Ovary (tissue), 9 donors: ENCODE measurements around the gene TOX3. TPM values are rescaled to one million over a fixed set of nuclear protein-coding genes. Genes with fewer than 3 reads are reported as not detected.

Experiments
- DNase-seq, 5 donors: peaks; one replicate each; pipeline ENCODE4 v3.0.0-alpha.2; 2019 to 2020
- H3K27ac ChIP-seq, 2 donors: fragments of 200-600 bp; one replicate each; pipeline versions ENCODE4 v1.5.1 to v1.8.0; 2019 to 2022
- H3K27me3 ChIP-seq: fragments of 200-600 bp; one replicate; pipeline ENCODE4 v1.8.0; 2022
- H3K36me3 ChIP-seq: fragments of 200-600 bp; sonication (generic); one replicate; pipeline ENCODE4 v1.5.1; 2019
- H3K4me1 ChIP-seq: one replicate; pipeline ENCODE4 v1.8.1; 2013; ENCODE audit warnings: mild to moderate bottlenecking, moderate library complexity; ENCODE audit not compliant: insufficient read depth
- H3K4me3 ChIP-seq: fragments of 200-600 bp; sonication (generic); one replicate; pipeline ENCODE4 v1.5.1; 2017
- H3K9me3 ChIP-seq, 2 donors: fragments of 200-600 bp in 1 of 2; sonication (generic) in 1 of 2; one replicate each; pipeline versions ENCODE4 v1.5.1 to v1.8.1; 2013 to 2019; ENCODE audit warnings: mild to moderate bottlenecking in 1 of 2, moderate library complexity in 1 of 2
- CTCF ChIP-seq, 3 donors: fragments of 450-650 bp in 2 of 3; fragments of 200-600 bp in 1 of 3; IDR thresholded peaks; one replicate each; pipeline versions ENCODE4 v1.5.1 to v1.8.0; 2016 to 2022; ENCODE audit warnings: antibody characterized with exemption in 3 of 3, mild to moderate bottlenecking in 1 of 3
- EP300 ChIP-seq: sonication (generic); formaldehyde crosslinking; IDR thresholded peaks from one replicate; pipeline ENCODE4 v1.6.1; 2017; ENCODE audit warnings: antibody characterized with exemption
- POLR2A ChIP-seq: fragments of 450-650 bp; IDR thresholded peaks from one replicate; pipeline ENCODE4 v1.6.1; 2017; ENCODE audit warnings: antibody characterized with exemption, mild to moderate bottlenecking, moderate library complexity
- WGBS, 3 donors: extraction: QIAGEN DNeasy Blood & Tissue Kit in 1 of 3; methylation state at CpG; one replicate each; pipeline versions ENCODE4 v1.1.5 to v1.1.7; 2013 to 2017; 5-methylcytosine and 5-hydroxymethylcytosine counted together
- intact Hi-C, 4 donors: fragments of 100-400 bp; cut with DNase I; formaldehyde crosslinking; loops; one replicate each; pipeline versions ENCODE4 v1.11.0 to v1.15.1; 2022 to 2023
- polyA plus RNA-seq, 2 donors: library from polyadenylated mRNA; stranded (reverse); fragments of 200-250 nt in 1 of 2; fragments of 350-450 nt in 1 of 2; fragmentation: Illumina TruSeq in 1 of 2; extraction: RNeasy Lipid Tissue Mini Kit (QIAGEN cat#74804) in 1 of 2; gene quantifications; one replicate each; pipeline ENCODE4 v1.2.3, GENCODE V29; 2013 to 2014
- total RNA-seq, 7 donors: library from RNA; depleted of rRNA in 2 of 7; stranded (reverse); fragments of >200 nt in 2 of 7; fragmentation: NEBNext Ultra II Directional in 3 of 7; extraction: Animal tissue kit (Norgen Biotek cat#: 25700) in 3 of 7; gene quantifications; one replicate each; pipeline versions ENCODE4 v1.1.0 to v1.2.4, GENCODE V29; 2016 to 2023
- donor health status: DM: no; HTN: no; CAD: no; lungs with moderate emphysema.
- donor health status: DM: no; HTN: no; CAD: no.
- donor health status: Bipolar disorder and iron deficiency.
- donor health status: DM: yes; HTN: yes; CAD: no.
- donor health status: DM: no; HTN: no; CAD: no.
- donor health status: DM: yes; HTN: yes; CAD: no.

TOX3 gene
- total and polyA plus RNA-seq, 9 donors = 0.36 to 2.4 (median 1.2) TPM; not detected in 1

- WGBS, 3 donors = 0 to 7% (median 6%) methylated on average over 1 of the region's 1 CpG
- Histone ChIP-seq H3K9me3 (no peaks in the 10 kb centered on the region), H3K27ac (no peak overlapping the region), H3K4me1 (no peaks in the 10 kb centered on the region), H3K36me3 (no peaks in the 10 kb centered on the region), H3K27me3 (no peaks in the 10 kb centered on the region), H3K4me3 (no peak overlapping the region)
- TF ChIP-seq EP300 (no peak), CTCF (IDR thresholded peaks at IDR 0.05) (no peak), POLR2A (no peak)
- intact Hi-C loops = no loop called here
- no peak for DNase-seq
Observed at GRCh38 chr16:52460639-52461178, 86.2 kb downstream of the TOX3 start.

- H3K27ac ChIP-seq = no peak overlapping the region
- H3K4me3 ChIP-seq = no peak overlapping the region
- H3K36me3 ChIP-seq = no peaks in the 10 kb centered on the region
- H3K9me3 ChIP-seq = no peaks in the 10 kb centered on the region
- 92 to 98% (median 97%) methylated on average over 3 of the region's 3 CpGs for WGBS, 3 donors
- intact Hi-C loops = no loop called here
- DNase-seq = no peak
- no peaks in the 10 kb centered on the region for H3K27me3 ChIP-seq
- no peaks in the 10 kb centered on the region for H3K4me1 ChIP-seq
- TF ChIP-seq POLR2A = no peak
- no peak for TF ChIP-seq EP300
- TF ChIP-seq CTCF (IDR thresholded peaks at IDR 0.05) = no peak
Observed at GRCh38 chr16:52456368-52456767, 90.6 kb downstream of the TOX3 start.

- no peak overlapping the region for H3K27ac ChIP-seq
- no peak for DNase-seq
- intact Hi-C loops = no loop called here
- TF ChIP-seq EP300 (no peak), POLR2A (no peak), CTCF (IDR thresholded peaks at IDR 0.05) (no peak)
- no peaks in the 10 kb centered on the region for H3K27me3 ChIP-seq
- H3K36me3 ChIP-seq = no peaks in the 10 kb centered on the region
- 90 to 98% (median 97%) methylated on average over 3 of the region's 3 CpGs for WGBS, 3 donors
- no peaks in the 10 kb centered on the region for H3K4me1 ChIP-seq
- H3K4me3 ChIP-seq = no peak overlapping the region
- no peaks in the 10 kb centered on the region for H3K9me3 ChIP-seq
Observed at GRCh38 chr16:52455549-52456277, 91.2 kb downstream of the TOX3 start.

GRCh38 chr16:52453644-52454043 lies 93.3 kb downstream of the TOX3 start:
- Histone ChIP-seq H3K27ac (no peak overlapping the region), H3K36me3 (no peaks in the 10 kb centered on the region), H3K4me1 (no peaks in the 10 kb centered on the region), H3K4me3 (no peak overlapping the region), H3K9me3 (no peaks in the 10 kb centered on the region), H3K27me3 (no peaks in the 10 kb centered on the region)
- TF ChIP-seq CTCF (IDR thresholded peaks at IDR 0.05) (no peak), POLR2A (no peak), EP300 (no peak)
- 41 to 59% (median 58%) methylated on average over 1 of the region's 1 CpG for WGBS, 3 donors
- intact Hi-C loops = no loop called here
- DNase-seq = no peak
